GM12865 (cell line): ENCODE data around the gene JCHAIN.

Experiments used
- DNase-seq: peaks from one replicate; pipeline ENCODE4 v3.0.0; 2010; ENCODE audit warnings: low read depth
- H3K4me3 ChIP-seq: 2 replicates; pipeline ENCODE4 v1.5.1; 2011; ENCODE audit warnings: mild to moderate bottlenecking, low read depth, low read length, control low read depth
- TF ChIP-seq, protein P1 (sequence below): IDR thresholded peaks from 2 replicates; pipeline ENCODE4 v1.5.1; 2011; ENCODE audit warnings: low read length, control low read depth, low read depth, inconsistent platforms; ENCODE audit not compliant: insufficient read depth; ENCODE audit errors: missing control alignments

Gene JCHAIN

DNA sequence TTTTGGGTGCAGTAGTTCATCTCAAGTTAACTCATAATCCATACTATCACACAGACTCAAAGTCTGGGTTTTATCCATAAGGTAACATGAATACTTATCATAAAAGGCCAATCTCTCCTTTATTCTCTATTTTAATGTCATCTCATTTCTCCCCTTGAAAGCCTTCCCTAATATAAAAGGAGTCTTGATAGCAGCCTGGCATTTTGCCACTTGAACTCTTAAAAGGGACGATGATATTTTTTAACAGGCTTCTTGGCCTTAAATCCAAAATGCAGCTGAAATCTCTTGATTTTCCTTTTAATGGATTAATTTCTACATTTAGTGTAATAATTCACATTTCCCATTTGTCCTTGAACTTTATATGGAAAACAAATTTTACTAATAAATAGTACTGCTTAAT, 8.4 kb upstream of the JCHAIN start:
- TF ChIP-seq, protein P1, sequence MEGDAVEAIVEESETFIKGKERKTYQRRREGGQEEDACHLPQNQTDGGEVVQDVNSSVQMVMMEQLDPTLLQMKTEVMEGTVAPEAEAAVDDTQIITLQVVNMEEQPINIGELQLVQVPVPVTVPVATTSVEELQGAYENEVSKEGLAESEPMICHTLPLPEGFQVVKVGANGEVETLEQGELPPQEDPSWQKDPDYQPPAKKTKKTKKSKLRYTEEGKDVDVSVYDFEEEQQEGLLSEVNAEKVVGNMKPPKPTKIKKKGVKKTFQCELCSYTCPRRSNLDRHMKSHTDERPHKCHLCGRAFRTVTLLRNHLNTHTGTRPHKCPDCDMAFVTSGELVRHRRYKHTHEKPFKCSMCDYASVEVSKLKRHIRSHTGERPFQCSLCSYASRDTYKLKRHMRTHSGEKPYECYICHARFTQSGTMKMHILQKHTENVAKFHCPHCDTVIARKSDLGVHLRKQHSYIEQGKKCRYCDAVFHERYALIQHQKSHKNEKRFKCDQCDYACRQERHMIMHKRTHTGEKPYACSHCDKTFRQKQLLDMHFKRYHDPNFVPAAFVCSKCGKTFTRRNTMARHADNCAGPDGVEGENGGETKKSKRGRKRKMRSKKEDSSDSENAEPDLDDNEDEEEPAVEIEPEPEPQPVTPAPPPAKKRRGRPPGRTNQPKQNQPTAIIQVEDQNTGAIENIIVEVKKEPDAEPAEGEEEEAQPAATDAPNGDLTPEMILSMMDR: no peak
- no peak overlapping the region for H3K4me3 ChIP-seq
- DNase-seq: no peak

DNA sequence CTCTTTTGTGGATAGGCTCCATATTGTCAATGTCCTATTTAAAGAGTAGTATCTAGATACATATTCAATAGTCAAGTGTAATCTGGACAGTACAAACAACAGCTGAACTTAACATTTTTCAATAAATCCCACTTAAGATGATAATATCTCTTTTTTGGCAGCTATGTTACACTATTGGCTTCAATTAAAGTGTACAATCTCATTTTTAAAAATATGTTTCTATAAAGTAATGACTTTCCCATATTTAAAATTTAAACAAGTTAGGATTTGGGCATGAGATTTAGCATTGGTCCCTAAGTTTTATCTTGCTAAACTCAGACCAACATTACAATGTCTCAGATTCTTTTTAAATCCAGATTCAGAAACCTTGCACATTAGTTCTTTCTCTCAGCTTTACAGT, 7.9 kb upstream of the JCHAIN start:
- no peak overlapping the region for H3K4me3 ChIP-seq
- TF ChIP-seq, protein P1: no peak
- DNase-seq: no peak

DNA sequence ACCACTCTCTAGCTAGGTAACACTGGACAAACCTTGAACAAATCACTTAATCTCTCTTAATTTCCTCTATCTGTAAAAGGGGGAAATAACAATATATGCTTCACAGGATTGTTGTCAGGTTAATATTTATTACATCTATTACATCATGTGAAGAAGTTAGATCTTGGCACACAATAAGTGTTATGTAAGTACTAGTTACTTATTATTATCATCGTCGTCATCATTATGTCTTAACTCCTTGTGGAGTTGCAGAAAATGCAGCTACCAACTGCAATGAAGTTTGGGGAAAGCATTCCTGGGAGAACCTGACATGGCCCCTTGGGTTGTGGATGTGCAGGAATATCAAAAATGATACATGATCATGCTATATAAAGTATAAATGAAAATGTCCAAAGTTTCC, 4.8 kb upstream of the JCHAIN start:
- no peak for DNase-seq
- no peak overlapping the region for H3K4me3 ChIP-seq
- TF ChIP-seq, protein P1: no peak

DNA sequence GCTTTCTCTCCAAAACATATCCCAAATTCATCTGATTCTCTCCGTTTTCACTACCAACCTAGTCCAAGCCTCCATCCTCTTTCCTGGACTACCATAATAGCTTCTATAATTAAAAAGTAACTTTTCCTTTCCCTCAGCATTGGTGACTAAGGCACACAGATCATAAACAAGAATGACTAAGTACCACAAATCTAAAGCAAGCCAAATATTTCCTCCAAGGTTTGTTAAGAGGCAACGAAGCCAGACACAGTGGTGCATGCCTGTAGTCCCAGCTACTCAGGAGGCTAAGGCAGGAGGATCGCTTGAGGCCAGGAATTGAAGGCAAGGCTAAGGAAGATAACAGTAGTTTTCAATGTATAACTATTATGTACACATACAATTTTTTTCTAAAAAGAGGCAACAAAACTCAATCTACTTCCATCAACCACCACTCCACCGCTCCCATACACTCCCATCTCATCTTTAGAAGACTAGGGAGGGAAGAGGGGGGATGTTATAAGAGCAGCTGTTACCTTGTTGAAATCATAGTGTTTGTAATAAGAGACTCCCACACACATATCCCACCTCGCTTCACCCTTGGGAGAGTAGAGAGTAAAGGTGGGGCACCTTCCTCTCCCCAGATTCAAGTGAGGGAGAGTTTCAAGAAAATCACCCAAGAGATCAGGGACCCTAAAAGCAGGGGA, 4.2 kb upstream of the JCHAIN start:
- H3K4me3 ChIP-seq: no peak overlapping the region
- TF ChIP-seq, protein P1: no peak
- DNase-seq: no peak

DNA sequence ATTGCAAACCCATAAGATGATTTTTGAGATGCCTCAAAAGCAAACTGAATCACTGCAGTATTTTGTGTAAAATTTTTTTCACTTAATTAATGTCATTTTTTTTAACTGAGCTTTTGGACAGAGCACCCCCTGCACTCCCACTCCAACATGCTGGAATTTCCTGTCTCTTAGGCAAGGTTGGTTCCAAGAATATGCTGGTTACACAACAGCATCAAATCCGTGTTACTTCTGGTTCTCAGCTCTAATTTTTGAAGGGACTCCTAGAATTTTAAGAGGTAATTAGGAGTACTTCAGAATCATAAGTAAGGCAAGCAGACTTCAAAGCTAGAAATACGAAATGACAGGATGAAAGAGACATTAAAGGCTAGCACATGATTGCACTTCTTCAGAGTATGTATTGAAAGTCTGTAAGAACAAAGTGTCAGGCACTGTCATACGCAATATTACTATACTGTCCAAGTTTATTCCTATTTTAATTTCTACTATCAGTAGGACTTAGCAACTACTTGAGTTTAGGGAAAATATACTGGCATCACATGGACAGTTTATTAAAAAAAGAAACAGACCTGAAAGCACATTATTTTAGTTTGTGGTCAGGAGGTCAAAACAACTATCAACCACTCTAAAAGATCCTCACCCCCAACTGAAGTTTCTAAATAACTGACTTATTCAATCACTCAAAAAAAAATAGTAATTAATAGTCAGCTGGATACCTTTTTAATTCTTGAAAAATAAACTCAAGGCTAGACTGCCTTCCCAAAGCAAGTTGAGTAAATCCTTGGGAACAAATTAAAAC, 1.6 kb upstream of the JCHAIN start:
- no peak for DNase-seq
- H3K4me3 ChIP-seq: peak overlapping the region; percentile 8; the same call in 1 of the 2 replicates
- TF ChIP-seq, protein P1: no peak

DNA sequence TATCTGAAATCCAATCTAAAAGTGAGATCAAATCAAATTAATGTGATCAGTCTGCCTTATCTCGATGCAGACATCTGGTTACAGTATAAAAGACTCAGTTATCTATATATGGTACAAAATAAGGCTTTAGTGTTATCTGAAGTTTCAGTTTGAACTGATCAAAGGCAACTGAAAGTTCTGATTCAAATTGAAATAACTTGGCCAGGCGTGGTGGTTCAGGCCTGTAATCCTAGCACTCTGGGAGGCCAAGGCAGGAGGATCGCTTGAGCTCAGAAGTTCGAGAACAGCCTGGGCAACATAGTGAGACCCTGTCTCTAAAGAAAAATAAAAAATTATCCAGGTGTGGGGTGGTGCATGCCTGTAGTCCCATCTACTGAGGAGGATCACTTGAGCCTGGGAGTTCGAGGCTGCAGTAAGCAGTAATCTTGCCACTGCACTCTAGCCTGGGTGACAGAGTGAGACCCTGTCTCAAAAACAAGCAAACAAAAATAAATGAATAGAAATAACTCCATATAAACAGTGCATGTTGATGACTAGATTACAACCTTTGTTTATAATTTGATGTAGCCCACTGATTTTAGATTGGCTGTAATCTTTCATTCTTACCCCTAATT, 4.9 kb downstream of the JCHAIN start:
- peak; percentile 73 for DNase-seq
- peak overlapping the region; percentile 69 for H3K4me3 ChIP-seq

DNA sequence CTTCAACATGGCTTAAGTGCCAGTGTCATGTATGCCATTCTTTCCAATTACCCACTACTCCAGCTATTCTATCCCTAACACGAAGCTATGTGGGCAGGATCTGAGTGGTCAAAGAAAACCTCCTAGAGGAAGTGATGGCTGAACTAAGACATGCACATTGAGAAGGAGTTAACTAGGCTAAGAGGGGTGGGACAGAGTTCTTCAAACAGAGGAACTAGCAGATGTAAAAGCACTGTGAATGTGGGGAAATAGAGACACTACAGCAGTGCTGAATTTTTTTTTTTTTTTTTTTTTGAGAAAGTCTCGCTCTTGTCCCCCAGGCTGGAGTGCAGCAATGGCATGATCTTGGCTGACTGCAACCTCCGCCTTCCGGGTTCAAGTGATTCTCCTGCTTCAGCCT, 6.2 kb downstream of the JCHAIN start:
- peak overlapping the region; percentile 69 for H3K4me3 ChIP-seq
- no peak for DNase-seq
- TF ChIP-seq, protein P1: no peak
